ENCODE data around the gene CUL9.

The CUL9 gene

DNA sequence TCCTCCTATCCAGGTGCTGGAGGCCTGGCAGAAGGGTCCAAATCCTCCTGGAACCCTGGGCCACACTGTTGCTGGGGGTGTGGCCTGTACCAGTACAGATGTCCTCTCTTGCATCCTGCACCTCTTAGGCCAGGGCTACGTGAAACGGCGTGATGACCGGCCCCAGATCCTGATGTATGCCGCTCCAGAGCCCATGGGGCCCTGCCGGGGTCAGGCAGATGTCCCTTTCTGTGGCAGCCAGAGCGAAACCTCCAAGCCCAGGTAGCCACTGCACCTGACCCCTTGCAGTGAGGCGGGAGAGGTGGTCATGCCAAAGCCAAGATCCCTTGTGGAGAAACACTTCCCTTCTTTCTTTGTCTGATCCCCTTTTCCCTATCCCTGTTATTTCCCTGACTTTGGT, 33.1 kb downstream of the CUL9 start:
- DNase-seq (ENCODE audit: extremely low read depth, insufficient read length): no peak
- Histone ChIP-seq H3K27me3 (replicated peaks; ENCODE audit: control insufficient read depth, insufficient read depth, low read length) (no peaks in the 10 kb centered on the region), H3K36me3 (ENCODE audit: control insufficient read depth, insufficient read depth, low read length) (peaks cover 22% of the 10 kb centered on the region), H3K4me3 (replicated peaks; ENCODE audit: low read depth, low read length) (no peak overlapping the region)
- no peak for TF ChIP-seq CTCF (IDR thresholded peaks at IDR 0.05; ENCODE audit: insufficient read depth, low read length, poor library complexity, severe bottlenecking)

DNA sequence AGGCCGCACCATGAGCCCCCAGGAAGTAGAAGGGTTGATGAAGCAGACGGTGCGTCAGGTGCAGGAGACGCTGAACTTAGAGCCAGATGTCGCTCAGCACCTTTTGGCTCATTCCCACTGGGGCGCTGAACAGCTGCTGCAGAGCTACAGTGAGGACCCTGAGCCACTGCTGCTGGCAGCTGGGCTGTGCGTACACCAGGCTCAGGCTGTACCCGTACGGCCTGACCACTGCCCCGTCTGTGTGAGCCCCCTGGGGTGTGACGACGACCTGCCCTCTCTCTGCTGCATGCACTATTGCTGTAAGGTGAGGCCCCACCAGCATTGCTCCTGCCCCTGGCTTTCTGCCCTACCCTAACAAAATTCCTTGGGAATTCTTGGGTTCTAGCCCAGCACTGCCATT, 34.2 kb downstream of the CUL9 start:
- DNase-seq (ENCODE audit: extremely low read depth, insufficient read length): no peak
- peaks cover 30% of the 10 kb centered on the region for H3K36me3 ChIP-seq (ENCODE audit: control insufficient read depth, insufficient read depth, low read length)
- no peak for TF ChIP-seq CTCF (IDR thresholded peaks at IDR 0.05; ENCODE audit: insufficient read depth, low read length, poor library complexity, severe bottlenecking)
- H3K4me3 ChIP-seq (replicated peaks; ENCODE audit: low read depth, low read length): no peak overlapping the region
- no peaks in the 10 kb centered on the region for H3K27me3 ChIP-seq (replicated peaks; ENCODE audit: control insufficient read depth, insufficient read depth, low read length)

GRCh38 chr6:43217351-43217750, 35.4 kb downstream of the CUL9 start:
- TF ChIP-seq CTCF (IDR thresholded peaks at IDR 0.05; ENCODE audit: insufficient read depth, low read length, poor library complexity, severe bottlenecking): no peak
- no peak overlapping the region for H3K4me3 ChIP-seq (replicated peaks; ENCODE audit: low read depth, low read length)
- peaks cover 33% of the 10 kb centered on the region for H3K36me3 ChIP-seq (ENCODE audit: control insufficient read depth, insufficient read depth, low read length)
- DNase-seq (ENCODE audit: extremely low read depth, insufficient read length): no peak
- no peaks in the 10 kb centered on the region for H3K27me3 ChIP-seq (replicated peaks; ENCODE audit: control insufficient read depth, insufficient read depth, low read length)

DNA sequence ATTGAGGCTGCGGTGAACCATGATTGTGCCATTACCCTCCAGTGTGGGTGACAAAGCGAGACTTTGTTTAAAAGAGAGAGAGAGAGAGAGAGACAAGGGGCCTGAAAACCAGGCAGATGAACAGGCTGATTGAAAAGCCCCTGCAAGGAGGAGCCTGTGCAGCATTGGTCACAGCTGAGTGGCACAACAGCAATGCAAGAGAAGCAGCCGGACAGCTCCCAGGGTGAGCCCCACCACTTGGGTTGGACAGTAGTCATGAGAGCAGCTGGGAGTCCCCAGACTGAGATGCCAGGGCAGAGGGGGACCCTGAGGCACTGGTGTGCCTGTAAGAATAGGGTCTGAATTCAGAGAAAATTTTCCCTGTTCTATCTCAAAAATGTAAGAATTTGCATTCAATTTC, 37.1 kb downstream of the CUL9 start:
- no peak for TF ChIP-seq CTCF (IDR thresholded peaks at IDR 0.05; ENCODE audit: insufficient read depth, low read length, poor library complexity, severe bottlenecking)
- DNase-seq (ENCODE audit: extremely low read depth, insufficient read length): no peak
- Histone ChIP-seq H3K36me3 (ENCODE audit: control insufficient read depth, insufficient read depth, low read length) (peaks cover 43% of the 10 kb centered on the region), H3K4me3 (replicated peaks; ENCODE audit: low read depth, low read length) (no peak overlapping the region), H3K27me3 (replicated peaks; ENCODE audit: control insufficient read depth, insufficient read depth, low read length) (no peaks in the 10 kb centered on the region)

DNA sequence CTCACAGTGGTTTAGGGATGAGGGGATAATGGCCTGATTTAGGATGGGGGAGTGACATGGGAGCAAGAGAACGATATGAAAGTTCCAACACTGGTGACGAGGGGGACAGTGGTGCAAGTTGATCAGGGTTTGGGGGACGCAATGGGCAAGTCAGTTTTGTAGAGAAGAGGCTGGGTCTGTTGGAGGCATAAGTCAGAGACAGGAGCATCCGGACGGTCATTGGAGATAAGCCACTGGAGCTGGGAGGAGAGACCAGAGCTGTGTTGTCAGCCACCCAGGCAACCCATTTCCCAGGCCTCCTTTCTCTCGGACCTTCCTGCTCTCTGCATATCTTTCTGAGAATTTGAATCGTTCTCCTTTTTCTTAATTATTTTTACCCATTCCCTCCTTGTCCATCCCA, 37.8 kb downstream of the CUL9 start:
- DNase-seq (ENCODE audit: extremely low read depth, insufficient read length): no peak
- Histone ChIP-seq H3K36me3 (ENCODE audit: control insufficient read depth, insufficient read depth, low read length) (peaks cover 42% of the 10 kb centered on the region), H3K27me3 (replicated peaks; ENCODE audit: control insufficient read depth, insufficient read depth, low read length) (no peaks in the 10 kb centered on the region), H3K4me3 (replicated peaks; ENCODE audit: low read depth, low read length) (no peak overlapping the region)
- no peak for TF ChIP-seq CTCF (IDR thresholded peaks at IDR 0.05; ENCODE audit: insufficient read depth, low read length, poor library complexity, severe bottlenecking)

DNA sequence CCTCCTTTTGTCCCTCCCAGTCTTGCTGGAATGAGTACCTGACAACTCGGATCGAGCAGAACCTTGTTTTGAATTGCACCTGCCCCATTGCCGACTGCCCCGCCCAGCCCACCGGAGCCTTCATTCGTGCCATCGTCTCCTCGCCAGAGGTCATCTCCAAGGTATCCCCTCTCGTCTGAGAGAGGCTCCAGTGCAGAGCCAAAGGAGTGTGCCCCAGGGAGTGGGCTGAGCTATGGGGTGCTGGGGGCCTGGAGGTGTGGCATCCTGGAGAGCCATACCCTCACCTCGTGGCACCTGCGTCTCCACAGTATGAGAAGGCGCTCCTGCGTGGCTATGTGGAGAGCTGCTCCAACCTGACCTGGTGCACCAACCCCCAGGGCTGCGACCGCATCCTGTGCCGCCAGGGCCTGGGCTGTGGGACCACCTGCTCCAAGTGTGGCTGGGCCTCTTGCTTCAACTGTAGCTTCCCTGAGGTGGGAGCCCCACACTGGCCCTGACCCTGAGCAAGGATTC, 38.5 kb downstream of the CUL9 start:
- Histone ChIP-seq H3K4me3 (replicated peaks; ENCODE audit: low read depth, low read length) (no peak overlapping the region), H3K27me3 (replicated peaks; ENCODE audit: control insufficient read depth, insufficient read depth, low read length) (no peaks in the 10 kb centered on the region), H3K36me3 (ENCODE audit: control insufficient read depth, insufficient read depth, low read length) (peaks cover 39% of the 10 kb centered on the region)
- TF ChIP-seq CTCF (IDR thresholded peaks at IDR 0.05; ENCODE audit: insufficient read depth, low read length, poor library complexity, severe bottlenecking): no peak
- no peak for DNase-seq (ENCODE audit: extremely low read depth, insufficient read length)
